GM12878 (cell line): Measurements from ENCODE around the gene DNAJC5. TPM values are rescaled to one million over a fixed set of nuclear protein-coding genes. Genes with fewer than 3 reads are reported as not detected.

Source experiments
- ATAC-seq: fragments of 200-7000 bp; cut with Tn5 transposase; 3 replicates; pipeline ENCODE4 v1.9.1; 2020; ENCODE audit warnings: mild to moderate bottlenecking, moderate library complexity
- BruUV-seq: library from RNA; stranded (reverse); fragments of 400-500 nt; replicated peaks from 2 replicates; lab custom pipeline; 2021; lab: Mats Ljungman, UMichigan
- CTCF ChIA-PET: fragments of 300-600 bp; sonication (Branson Sonifier 250); formaldehyde crosslinking; extraction: SDS; loops from one replicate; lab custom pipeline; 2021; ENCODE audit warnings: inconsistent platforms; lab: Yijun Ruan, JAX
- POLR2A ChIA-PET: fragments of 350-600 bp; formaldehyde crosslinking; extraction: SDS; loops from one replicate; lab custom pipeline; 2021; ENCODE audit warnings: inconsistent platforms; lab: Charles Lee
- RAD21 ChIA-PET: fragments of 300-600 bp; sonication (Branson Sonifier 250); formaldehyde crosslinking; loops from one replicate; lab custom pipeline; 2023; ENCODE audit warnings: antibody characterized with exemption; ENCODE audit not compliant: unreplicated experiment; lab: Charles Lee
- SMC1A ChIA-PET: fragments of 300-600 bp; sonication (Branson Sonifier 250); formaldehyde crosslinking; loops from one replicate; lab custom pipeline; 2023; ENCODE audit not compliant: unreplicated experiment, uncharacterized antibody; lab: Charles Lee
- DNase-seq: peaks from one replicate; pipeline ENCODE4 v3.0.0-alpha.2; 2011; ENCODE audit warnings: low read depth, low spot score
- FAIRE-seq: peaks from 3 replicates; lab custom pipeline; 2011; peaks lifted over from hg19 to GRCh38; lab: Jason Lieb, UNC
- H2AFZ ChIP-seq: 2 replicates; pipeline ENCODE4 v1.6.0; 2011; ENCODE audit warnings: low read depth, low read length, control low read depth; ENCODE audit not compliant: control insufficient read depth
- H3K27ac ChIP-seq: 2 replicates; pipeline ENCODE4 v1.5.1; 2011; ENCODE audit warnings: control low read depth; ENCODE audit not compliant: control insufficient read depth, insufficient read depth
- H3K27me3 ChIP-seq, 2 experiments: replicated peaks in 1 of 2; 2 replicates each; pipeline versions ENCODE4 v1.6.0 to v1.6.1; 2011; ENCODE audit warnings: low read length in 1 of 2; ENCODE audit not compliant: control insufficient read depth in 2 of 2, insufficient read depth in 2 of 2
- H3K36me3 ChIP-seq, 2 experiments: 2 replicates each; pipeline ENCODE4 v1.5.1; 2011; ENCODE audit warnings: low read length in 1 of 2; ENCODE audit not compliant: control insufficient read depth in 2 of 2, insufficient read depth in 2 of 2
- H3K4me1 ChIP-seq: 2 replicates; pipeline ENCODE4 v1.6.1; 2011; ENCODE audit warnings: mild to moderate bottlenecking, low read length, moderate library complexity, mixed read lengths; ENCODE audit not compliant: control insufficient read depth, insufficient read depth
- H3K4me2 ChIP-seq: 2 replicates; pipeline ENCODE4 v1.6.0; 2011; ENCODE audit warnings: control low read depth; ENCODE audit not compliant: control insufficient read depth, insufficient read depth
- H3K4me3 ChIP-seq: fragments of 200-600 bp; sonication (generic); 2 replicates; pipeline ENCODE4 v1.5.1; 2016
- H3K79me2 ChIP-seq: 2 replicates; pipeline ENCODE4 v1.6.0; 2011; ENCODE audit warnings: low read length; ENCODE audit not compliant: control insufficient read depth, insufficient read depth
- H3K9ac ChIP-seq: 2 replicates; pipeline ENCODE4 v1.8.0; 2011; ENCODE audit warnings: low read length, control low read depth, mixed read lengths; ENCODE audit not compliant: control insufficient read depth, insufficient read depth
- H3K9me3 ChIP-seq: replicated peaks from 3 replicates; pipeline ENCODE4 v1.5.1; 2011; ENCODE audit warnings: mild to moderate bottlenecking, low read length; ENCODE audit not compliant: control insufficient read depth, insufficient read depth
- H4K20me1 ChIP-seq: 2 replicates; pipeline ENCODE4 v1.6.0; 2011; ENCODE audit not compliant: control insufficient read depth, insufficient read depth
- CEBPZ ChIP-seq: fragments of 150-350 bp; IDR thresholded peaks from 2 replicates; pipeline ENCODE4 v1.6.1; 2016; ENCODE audit warnings: low read depth, low read length
- ESRRA ChIP-seq: IDR thresholded peaks from 2 replicates; pipeline ENCODE4 v1.6.1; 2012; ENCODE audit warnings: mild to moderate bottlenecking, low read length, improper control_type of control experiment
- GABPA ChIP-seq: IDR thresholded peaks from 2 replicates; pipeline ENCODE4 v1.6.1; 2014; ENCODE audit warnings: antibody characterized with exemption, low read depth, mild to moderate bottlenecking, inconsistent platforms
- HCFC1 ChIP-seq: fragments of 150-350 bp; IDR thresholded peaks from 2 replicates; pipeline ENCODE4 v1.6.1; 2014; ENCODE audit warnings: low read length
- IKZF2 ChIP-seq, 2 experiments: fragments of 450-650 bp; IDR thresholded peaks; 2 replicates each; pipeline ENCODE4 v1.6.1; 2017; ENCODE audit warnings: mild to moderate bottlenecking in 2 of 2, moderate library complexity in 2 of 2
- RELB ChIP-seq: fragments of 450-650 bp; IDR thresholded peaks from 2 replicates; pipeline ENCODE4 v1.6.1; 2017; ENCODE audit warnings: low read depth, mild to moderate bottlenecking, moderate library complexity
- SMC3 ChIP-seq: IDR thresholded peaks from 2 replicates; pipeline ENCODE4 v1.6.1; 2011; ENCODE audit warnings: low read length, improper control_type of control experiment, borderline replicate concordance
- SP1 ChIP-seq: IDR thresholded peaks from one replicate; pipeline ENCODE4 v1.6.1; 2011; ENCODE audit warnings: low read depth, low read length
- TAF1 ChIP-seq: IDR thresholded peaks from 2 replicates; pipeline ENCODE4 v1.6.1; 2011; ENCODE audit warnings: mild to moderate bottlenecking, low read depth, low read length, borderline replicate concordance
- WGBS: methylation state at CpG from one replicate; pipeline ENCODE4 v1.1.6; 2016; ENCODE audit warnings: low lambda C conversion rate; ENCODE audit not compliant: insufficient replicate concordance, insufficient coverage; ENCODE audit errors: missing lambda C conversion rate; 5-methylcytosine and 5-hydroxymethylcytosine counted together
- in situ Hi-C: fragments of 300-500 bp; cut with MboI; formaldehyde crosslinking; loops from 9 replicates; pipeline ENCODE4 v1.14.3; 2018; ENCODE audit warnings: mixed read lengths
- intact Hi-C: fragments of 100-400 bp; cut with micrococcal nuclease; formaldehyde crosslinking; loops from one replicate; pipeline ENCODE4 v1.14.2; 2022; ENCODE audit not compliant: unreplicated experiment
- polyA plus RNA-seq, 11 experiments: library from polyadenylated mRNA; depleted of rRNA in 4 of 11; unstranded in 6 of 11; stranded (reverse) in 5 of 11; fragments of >200 nt; fragmentation: Nextera tagmentation in 4 of 11; fragmentation: Illumina TruSeq in 1 of 11; extraction: Ambion mirVana in 4 of 11; extraction: Trizol in 1 of 11; gene quantifications; 1 replicate in 1 of 11; 2 replicates in 10 of 11; pipeline versions ENCODE4 v1.2.1 to v1.2.3, GENCODE V29; 2011 to 2016; ENCODE audit warnings: inconsistent platforms in 2 of 11, missing spikeins in 2 of 11, low read depth in 1 of 11
- total RNA-seq, 4 experiments: library from RNA; depleted of rRNA in 3 of 4; stranded (reverse); fragments of >200 nt in 3 of 4; fragmentation: Illumina TruSeq in 1 of 4; extraction: Trizol in 1 of 4; gene quantifications; 2 replicates each; pipeline versions ENCODE4 v1.2.1 to v1.2.3, GENCODE V29; 2013 to 2021
- TF ChIP-seq, protein P1 (sequence below): fragments of 450-650 bp; IDR thresholded peaks from 2 replicates; pipeline ENCODE4 v1.6.1; 2016; ENCODE audit warnings: mild to moderate bottlenecking
- TF ChIP-seq, protein P2 (sequence below): IDR thresholded peaks from 2 replicates; pipeline ENCODE4 v1.6.1; 2011; ENCODE audit warnings: low read depth, low read length, improper control_type of control experiment, borderline replicate concordance

Gene DNAJC5
- total and polyA plus RNA-seq, 10 of the 15 experiments (the other 5 are each of a cell fraction or from before 2014, with no cell fraction given): 0.69 to 36.8 (median 17.0) TPM

- TF ChIP-seq, protein P1, sequence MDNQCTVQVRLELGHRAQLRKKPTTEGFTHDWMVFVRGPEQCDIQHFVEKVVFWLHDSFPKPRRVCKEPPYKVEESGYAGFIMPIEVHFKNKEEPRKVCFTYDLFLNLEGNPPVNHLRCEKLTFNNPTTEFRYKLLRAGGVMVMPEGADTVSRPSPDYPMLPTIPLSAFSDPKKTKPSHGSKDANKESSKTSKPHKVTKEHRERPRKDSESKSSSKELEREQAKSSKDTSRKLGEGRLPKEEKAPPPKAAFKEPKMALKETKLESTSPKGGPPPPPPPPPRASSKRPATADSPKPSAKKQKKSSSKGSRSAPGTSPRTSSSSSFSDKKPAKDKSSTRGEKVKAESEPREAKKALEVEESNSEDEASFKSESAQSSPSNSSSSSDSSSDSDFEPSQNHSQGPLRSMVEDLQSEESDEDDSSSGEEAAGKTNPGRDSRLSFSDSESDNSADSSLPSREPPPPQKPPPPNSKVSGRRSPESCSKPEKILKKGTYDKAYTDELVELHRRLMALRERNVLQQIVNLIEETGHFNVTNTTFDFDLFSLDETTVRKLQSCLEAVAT: no peak
- no peak for TF ChIP-seq HCFC1
- TF ChIP-seq, protein P2, sequence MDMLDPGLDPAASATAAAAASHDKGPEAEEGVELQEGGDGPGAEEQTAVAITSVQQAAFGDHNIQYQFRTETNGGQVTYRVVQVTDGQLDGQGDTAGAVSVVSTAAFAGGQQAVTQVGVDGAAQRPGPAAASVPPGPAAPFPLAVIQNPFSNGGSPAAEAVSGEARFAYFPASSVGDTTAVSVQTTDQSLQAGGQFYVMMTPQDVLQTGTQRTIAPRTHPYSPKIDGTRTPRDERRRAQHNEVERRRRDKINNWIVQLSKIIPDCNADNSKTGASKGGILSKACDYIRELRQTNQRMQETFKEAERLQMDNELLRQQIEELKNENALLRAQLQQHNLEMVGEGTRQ: no peak
Observed at GRCh38 chr20:63885264-63886053, 9.5 kb upstream of the DNAJC5 start (continued).

DNA sequence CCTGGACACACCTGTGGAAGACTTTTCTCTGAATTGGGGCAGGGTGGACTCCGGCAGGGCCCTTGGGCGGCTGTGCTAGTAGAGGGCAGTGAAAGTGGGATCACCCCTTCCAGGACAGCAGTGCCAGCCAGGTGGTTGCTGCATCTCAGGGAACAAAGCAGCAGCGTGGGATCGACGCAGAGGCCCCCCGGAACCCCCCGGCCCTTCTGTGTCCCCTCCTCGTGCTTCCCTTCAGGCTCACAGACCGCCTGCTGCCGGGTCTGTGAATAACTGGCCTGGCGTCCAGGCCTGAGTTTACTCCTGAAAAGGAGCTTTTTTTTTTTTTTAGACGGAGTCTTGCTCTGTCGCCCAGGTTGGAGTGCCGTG lies 8.9 kb upstream of the DNAJC5 start:
- Histone ChIP-seq H3K9me3 (no peaks in the 10 kb centered on the region), H3K9ac (no peak overlapping the region), H3K4me1 (0 out of 2 replicates have a peak, but pooled peaks cover 3% of the 10 kb centered on the region), H3K27me3 (no peaks in the 10 kb centered on the region), H4K20me1 (no peaks in the 10 kb centered on the region), H3K4me3 (no peak overlapping the region), H3K27ac (no peak overlapping the region), H2AFZ (no peak overlapping the region), H3K79me2 (no peaks in the 10 kb centered on the region), H3K4me2 (no peak overlapping the region), H3K36me3 (peaks cover 15 to 38% of the 10 kb centered on the region in 2 experiments)
- intact Hi-C loops: no loop called here
- ChIA-PET POLR2A (no interaction called here), CTCF (no interaction called here), RAD21 (no interaction called here), SMC1A (no interaction called here)
- in situ Hi-C loops: no loop called here
- no TSS peak for BruUV-seq
- TF ChIP-seq SMC3: no peak
- TF ChIP-seq ESRRA: no peak
- no peak for TF ChIP-seq RELB
- no peak for TF ChIP-seq HCFC1
- no peak for TF ChIP-seq IKZF2 (IDR thresholded peaks at IDR 0.05)
- no peak for TF ChIP-seq TAF1
- TF ChIP-seq CEBPZ: no peak
- no peak for TF ChIP-seq SP1
- no peak for TF ChIP-seq GABPA
- DNase-seq (no peak), ATAC-seq (no peak), FAIRE-seq (no peak)
- 97% methylated on average over 10 of the region's 14 CpGs for WGBS
